HuH-7.5 (cell line): ENCODE results near the gene ARHGEF12.

ENCODE experiments used
- DNase-seq: peaks from one replicate; pipeline ENCODE4 v3.0.0; 2011; ENCODE audit warnings: low spot score

Gene ARHGEF12

DNA sequence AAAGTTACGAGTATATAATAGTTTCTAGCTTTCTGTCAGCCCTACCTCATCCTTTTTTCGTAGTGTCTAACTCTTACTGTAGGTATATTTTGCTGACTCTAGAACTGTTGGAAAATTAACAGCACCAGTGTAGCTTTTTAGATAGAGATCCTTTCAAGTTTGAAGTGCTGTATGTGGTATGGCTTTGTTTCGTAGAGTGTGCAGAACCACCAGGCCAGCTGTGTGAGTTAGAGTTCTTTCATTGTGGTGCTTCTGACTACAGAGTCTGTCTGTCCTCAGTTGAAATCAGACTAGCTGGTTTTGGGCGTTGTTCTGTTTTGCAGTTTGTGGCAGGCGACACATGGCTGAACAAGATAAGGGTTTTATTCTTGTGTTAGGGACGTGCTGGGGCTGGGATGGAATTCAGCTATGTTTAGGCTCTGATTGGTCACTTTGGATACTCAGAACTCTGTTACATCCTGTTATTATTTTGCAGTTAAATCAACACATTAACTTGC lies 3.2 kb downstream of the ARHGEF12 start:
- DNase-seq: no peak

DNA sequence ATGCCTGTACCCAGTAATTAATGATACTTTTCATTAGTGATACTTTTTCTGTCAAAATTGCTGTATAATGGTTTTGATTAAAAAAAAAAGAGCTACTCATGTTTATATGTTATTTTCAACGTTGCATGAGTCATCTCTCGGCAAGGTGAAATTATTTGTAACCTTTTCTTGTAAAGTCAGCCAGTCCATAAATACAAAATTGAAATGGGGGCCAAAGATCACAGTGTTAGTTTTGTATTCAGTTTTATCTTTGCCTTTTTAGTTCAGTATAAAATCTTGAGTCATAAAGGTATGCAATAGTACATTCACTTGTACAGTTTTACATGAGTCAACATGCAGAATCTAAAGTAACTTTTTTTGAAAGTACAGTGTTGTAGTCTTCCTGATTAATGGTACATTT lies 4.3 kb downstream of the ARHGEF12 start:
- no peak for DNase-seq

DNA sequence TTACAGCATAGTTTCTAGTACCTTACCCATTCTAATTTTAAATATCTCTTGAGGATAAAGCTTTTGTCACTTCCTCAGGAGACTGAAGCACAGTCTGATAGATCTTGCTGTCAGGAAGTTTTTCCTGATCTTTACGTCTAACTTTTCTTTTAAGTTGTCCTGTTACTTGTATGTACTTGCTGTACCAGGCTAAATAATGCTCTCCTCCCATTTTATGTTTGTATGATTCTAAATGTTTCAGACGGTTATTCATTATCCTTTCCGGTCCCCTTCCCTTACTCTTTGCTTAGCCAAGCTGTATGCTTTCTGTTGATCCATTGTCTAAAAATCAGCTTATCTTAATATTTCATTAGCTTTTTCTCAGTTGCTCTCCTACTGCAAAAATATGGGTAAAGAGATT lies 6.0 kb downstream of the ARHGEF12 start:
- DNase-seq: no peak

DNA sequence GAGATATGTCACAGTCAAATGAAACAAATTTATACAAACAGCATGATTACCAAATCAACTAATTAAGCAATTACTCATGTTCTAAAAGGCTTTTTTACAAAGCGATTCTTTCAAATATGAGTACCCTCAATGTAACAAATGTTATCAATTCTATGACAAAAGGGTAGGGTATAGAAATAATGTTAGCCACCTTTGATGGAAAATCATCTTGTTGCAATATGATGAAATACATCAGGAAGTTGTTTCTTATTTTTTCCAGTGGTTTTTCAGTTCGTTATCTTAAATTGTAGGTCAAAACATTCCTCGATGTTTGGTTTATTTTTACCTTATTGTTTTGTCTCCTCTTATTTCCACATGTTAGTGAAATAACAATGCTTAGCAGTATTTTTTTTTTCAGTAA lies 6.5 kb downstream of the ARHGEF12 start:
- no peak for DNase-seq

DNA sequence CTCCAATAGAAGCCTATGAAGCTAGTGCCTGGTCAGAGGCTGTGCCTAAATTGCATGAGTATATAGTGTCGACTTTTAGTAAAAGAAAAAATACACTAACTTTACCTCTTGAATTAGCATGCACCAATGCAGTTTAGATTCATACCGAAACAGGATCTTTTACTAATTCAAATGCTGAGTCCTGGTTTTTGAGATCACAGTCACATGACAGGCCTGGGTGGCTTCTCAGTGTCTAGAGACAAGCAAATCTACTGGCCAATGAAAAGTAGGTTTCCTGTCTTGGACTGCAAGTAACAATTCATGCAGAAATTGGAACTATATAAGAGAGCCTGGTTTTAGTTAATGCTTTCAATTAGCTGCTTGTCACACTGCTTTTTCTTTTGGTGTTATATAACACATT lies 7.2 kb downstream of the ARHGEF12 start:
- DNase-seq: no peak

DNA sequence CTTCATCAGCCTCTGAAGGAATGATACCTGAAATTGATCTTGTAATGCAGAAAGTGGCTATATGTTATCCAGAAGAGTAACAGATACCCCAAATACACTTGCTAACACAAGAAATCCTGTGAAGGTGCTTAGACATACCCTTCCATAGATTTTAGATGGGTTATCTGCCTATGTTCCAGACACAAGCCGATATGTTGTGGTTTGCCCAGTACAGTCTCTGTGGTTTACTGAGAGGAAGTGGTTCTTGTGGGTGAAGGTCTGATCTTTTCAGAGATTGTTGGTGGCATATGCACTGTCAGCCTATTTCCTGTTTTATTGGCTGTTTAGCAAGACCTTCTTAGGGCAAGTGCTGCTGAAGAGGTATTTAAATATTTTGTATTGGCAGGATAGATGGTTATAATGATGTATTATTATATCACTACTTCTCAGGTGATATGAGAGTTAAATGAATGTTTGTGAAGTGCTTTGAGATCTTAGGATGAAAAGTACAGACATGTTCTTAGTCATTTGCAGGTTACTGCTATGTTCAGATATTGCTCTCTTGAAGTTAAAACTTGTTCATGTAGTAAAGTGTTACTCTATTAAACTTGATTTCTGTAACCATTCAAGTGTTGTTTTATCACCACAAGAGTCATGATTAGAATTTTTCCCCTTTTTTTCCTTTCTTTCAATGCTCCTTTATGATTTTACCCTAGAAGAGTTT lies 8.2 kb downstream of the ARHGEF12 start:
- DNase-seq: no peak

DNA sequence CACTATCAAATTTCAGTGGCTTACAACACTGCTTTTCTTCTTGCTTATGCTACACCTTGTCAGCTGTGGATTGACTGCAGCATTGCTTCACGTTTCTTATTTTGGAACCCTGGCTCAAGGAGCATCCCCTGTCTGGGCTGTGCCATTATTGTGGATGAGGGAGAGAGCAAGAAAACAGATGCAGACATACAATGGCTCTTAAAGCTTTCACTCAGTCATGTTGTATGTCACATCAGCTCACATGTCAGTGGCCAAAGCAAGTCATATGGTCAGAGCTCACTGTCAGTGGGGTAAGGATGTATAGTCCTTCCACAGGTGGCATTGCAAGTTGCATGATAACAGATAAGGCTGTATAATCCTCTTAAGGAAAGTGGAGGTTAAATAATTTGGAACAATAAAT lies 10.0 kb downstream of the ARHGEF12 start:
- DNase-seq: no peak

DNA sequence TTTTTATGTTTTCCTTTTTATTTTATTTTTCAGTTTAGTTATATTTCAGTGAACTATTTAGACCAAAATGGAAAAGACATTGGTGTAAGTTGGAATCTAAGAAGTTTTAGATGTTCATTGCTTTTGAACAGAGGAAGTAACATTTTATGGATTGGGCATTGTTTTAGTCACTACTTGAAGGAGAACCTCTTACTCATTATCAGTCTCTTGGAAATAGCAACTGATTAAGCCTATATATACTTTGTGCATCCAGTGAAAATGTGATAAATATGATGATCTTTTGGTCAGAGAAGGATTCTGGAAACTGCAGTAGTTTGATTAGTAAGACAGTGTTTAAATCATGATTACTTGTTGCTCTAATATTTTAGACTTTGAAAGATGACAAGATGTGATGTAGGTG lies 14.4 kb downstream of the ARHGEF12 start:
- DNase-seq: no peak

DNA sequence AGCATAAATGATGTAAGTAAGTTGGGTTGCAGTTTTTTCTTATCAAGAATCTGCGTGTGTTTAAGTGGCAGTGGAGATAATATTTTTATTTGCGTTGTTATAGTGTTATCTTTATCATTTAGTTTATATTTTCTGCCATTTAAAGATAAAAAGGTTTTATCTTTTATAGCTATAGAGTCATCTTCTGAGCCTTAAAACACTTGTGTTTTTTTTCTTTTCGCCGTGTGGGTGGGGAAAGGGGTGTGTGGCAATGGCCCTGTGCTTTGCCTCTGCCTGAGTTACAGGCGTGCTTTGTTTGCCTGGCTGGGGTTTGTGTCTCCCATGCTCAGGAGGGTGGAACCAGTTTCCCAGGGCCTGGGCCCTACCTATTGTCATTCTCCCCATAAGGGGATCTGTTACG lies 16.2 kb downstream of the ARHGEF12 start:
- DNase-seq: no peak

DNA sequence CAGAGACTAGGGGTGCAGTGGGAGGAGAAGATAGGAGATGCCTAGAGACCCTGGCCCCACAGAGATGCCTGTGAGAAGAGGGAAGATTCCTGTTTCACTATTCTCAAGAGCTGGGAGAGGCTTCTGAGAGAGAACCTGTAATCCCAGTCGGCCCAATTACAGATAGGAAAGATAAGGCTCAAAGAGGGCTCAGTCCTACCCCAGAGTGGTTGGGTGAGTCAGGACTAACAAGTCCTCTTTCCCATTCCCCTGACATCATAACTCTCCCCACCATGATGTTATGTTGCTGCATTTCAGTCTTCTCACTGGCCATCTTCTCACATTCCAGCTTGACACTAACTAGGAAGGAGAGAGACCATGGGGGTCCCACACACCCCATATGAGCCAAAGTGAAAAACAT lies 17.9 kb downstream of the ARHGEF12 start:
- no peak for DNase-seq

DNA sequence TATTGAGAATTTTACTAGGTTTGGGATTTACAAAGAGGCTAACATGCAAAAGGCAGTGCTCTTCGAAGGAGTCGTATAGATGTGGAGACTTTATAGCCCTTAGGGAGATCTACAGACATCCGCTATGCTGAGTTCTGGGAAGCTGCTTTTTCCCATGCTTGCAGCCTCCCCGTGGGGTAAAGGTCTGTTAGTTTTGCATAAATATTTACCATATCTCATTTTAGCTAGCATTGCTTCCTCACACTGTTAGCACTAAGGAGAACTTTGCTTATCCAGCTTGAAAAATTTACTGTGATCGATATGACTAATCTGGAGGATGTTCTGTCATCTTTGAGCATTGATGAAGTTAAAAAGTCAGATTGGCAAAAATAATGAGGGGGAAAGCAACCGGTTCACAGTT lies 18.6 kb downstream of the ARHGEF12 start:
- no peak for DNase-seq

DNA sequence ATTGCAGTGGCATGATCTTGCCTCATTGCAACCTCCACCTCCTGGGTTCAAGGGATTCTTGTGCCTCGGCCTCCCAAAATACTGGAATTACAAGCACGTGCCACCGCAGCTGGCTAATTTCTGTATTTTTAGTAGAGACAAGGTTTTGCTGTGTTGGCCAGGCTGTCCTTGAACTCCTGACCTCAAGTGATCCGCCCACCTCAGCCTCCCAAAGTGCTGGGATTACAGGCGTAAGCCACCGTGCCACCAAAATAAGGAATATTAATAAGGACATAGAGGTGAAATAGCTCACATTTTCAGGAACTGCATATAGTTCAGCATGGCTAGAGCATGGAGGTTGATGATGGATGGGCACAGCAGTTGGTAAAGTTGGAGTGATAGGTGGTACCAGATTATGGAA lies 21.4 kb downstream of the ARHGEF12 start:
- DNase-seq: no peak

DNA sequence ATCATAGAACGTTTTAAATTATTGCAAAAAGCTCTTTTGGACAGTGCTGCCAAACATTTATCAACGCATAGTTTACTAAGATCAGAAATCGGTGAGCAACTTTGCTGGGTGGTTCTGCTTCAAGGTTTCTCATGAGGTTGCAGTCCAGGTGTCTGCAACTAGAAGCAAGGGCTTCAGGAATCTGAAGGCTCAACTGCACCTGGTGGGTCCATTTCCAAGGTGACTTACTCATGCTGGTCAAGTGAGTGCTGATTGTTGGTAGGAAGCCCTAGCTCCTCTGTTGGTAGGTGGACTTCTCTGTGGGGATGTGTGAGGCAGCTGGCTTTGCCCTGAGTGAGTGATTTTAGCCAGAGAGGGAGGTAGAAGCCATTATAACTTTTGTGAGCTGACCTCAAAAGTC lies 22.5 kb downstream of the ARHGEF12 start:
- no peak for DNase-seq

DNA sequence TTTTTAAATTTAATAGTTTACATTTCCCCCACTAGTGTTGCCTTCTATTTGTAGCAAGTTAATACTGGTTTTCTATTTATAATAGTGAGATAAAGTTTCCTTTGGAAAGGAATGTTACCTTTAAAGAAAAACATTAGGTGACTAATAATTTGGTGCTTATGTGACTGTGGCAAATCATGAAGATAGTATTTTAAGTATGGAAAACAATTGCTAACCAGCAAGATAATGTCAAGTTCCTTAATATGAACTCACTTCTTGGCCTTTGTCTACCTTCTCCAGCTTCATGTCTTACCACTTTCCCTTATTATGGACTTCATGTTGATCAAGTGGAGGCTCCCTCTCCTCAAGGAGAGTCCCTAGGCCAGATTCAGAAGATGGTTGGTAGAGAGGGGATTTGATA lies 27.2 kb downstream of the ARHGEF12 start:
- DNase-seq: no peak

DNA sequence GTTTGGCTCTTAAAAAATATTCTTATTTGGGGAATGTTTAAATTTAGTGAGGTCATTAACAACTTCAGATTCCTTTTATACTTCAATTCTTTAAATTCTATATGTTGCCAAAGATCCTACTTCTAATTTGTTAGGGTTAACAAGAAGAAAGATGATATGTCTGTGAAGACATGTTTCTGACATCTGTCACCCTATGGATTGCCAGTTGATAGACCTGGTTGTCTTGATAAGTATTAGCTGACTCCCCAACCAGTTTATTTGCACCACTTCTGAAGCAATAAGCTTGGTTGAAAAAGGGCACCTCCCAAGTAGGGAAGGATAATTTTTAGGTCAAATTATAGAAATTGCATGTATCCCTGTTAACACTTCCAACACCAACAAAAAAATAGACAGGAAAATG lies 29.3 kb downstream of the ARHGEF12 start:
- no peak for DNase-seq

DNA sequence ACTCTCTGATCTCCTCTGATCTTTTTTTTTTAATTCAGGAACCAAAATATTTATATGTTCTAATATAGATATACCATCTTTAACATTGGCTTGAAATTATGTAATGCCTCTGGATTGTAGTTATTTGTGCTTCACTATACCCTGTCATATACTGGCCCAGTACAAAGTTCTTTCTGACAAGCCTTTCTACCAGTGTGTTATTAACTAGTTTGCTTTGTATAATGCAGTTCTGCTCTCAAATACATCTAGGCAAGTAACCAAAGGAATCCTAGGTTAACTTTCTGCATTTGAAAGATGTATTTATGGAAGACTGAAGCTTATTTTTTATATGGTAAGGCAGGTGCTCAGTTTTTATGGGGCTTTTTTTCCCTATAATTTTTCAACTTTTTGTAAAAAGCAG lies 36.1 kb downstream of the ARHGEF12 start:
- DNase-seq: peak; percentile 6

DNA sequence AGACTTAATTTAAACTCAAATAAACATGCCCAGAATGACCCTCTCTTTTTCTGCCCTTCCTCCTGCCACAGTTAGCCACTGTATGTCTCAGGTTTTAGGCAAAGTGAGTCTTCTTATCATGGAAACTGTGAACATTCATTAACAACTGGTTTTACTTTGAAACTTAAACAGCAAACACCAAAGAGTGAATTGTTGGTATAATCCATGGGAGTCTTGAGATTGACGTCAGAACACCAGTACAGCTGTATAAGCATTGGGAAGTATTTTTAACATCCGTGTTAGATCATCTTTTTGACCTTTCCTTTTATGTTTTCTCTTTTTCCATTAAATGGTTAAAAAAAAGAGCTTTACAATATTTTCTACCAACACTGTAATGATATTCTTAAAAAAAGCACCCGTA lies 38.9 kb downstream of the ARHGEF12 start:
- no peak for DNase-seq

DNA sequence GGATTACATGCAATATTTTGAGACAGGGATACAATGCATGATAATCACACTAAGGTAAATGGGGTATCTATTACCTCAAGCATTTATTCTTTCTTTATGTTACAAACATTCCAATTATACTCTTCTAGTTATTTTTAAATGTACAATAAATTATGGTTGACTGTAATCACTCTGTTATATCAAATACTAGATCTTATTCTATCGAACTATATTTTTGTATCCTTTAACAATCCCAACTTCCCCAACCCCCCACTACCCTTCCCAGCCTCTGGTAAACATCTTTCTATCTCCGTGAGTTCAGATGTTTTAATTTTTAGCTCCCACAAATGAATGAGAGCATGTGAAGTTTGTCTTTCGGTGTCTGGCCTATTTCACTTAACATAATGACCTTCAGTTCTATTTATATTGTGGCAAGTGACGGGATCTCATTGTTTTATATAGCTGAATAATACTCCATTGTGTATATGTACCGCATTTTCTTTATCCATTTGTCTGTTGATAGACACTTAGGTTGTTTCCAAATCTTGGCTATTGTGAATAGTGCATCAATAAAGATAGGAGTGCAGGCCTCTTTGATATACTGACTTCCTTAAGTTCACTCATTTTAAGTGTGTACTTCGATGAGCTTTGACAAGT lies 40.5 kb downstream of the ARHGEF12 start:
- no peak for DNase-seq

DNA sequence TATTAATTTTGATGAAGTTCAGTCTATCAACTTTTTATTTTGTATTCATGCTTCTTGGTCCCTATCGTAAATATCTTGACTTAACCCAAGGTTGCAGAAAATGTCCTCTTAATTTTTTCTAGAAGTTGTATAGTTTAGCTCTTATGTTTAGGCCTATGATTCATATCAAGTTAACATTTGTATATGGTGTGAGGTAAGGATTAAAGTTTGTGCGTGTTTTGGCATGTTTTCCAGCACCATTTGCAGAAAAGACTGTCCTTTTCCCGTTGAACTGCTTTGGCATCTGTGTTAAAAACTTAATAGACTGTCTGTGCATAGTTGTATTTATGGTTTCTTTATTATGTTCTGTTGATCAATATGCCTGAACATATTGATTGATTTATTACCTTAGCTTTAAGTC lies 42.3 kb downstream of the ARHGEF12 start:
- DNase-seq: no peak

DNA sequence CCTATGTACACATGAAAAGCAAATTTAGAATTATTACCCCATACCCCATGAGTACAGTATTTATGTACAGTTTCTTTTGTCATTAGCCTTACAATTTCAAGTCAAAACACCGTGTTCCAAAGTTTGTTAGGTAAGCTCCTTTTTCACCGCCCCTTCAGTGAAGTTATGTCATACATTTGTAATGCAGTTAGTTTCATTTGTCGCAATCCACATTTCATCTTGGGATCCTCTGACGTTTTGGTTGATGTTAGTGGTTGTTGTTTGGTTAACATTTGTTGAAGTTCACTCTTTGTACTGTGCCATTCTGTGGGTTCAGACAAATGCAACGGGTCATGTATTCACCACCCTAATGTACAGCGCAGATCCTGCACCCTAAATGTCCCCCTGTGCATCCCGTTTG lies 45.2 kb downstream of the ARHGEF12 start:
- no peak for DNase-seq

DNA sequence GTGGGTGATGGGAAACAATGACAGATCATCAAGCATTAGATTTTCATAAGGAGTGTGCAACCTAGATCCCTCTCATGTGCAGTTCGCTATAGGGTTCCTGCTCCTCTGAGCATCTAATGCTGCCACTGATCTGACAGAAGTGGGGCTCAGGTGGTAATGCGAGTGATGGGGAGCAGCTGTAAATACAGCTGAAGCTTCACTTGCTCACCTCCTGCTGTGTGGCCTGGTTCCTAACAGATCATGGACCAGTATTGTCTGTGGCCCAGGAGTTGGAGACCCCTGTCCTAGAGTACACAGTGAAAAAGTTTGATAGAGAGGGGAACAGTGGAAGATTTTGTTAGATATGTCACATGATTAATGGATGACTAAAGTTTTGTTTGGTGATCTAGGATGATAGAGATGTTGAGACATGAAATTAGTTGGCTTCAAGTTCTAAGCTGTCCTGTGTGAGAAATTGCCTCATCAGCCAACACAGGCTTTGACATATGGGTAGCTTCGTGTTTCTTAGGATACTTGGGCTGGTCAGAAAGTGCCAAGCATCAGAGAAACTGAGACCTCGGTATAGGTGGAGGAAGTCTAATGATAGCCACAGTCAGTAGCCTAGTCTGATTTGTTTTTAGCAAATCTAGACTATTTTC lies 47.4 kb downstream of the ARHGEF12 start:
- no peak for DNase-seq

DNA sequence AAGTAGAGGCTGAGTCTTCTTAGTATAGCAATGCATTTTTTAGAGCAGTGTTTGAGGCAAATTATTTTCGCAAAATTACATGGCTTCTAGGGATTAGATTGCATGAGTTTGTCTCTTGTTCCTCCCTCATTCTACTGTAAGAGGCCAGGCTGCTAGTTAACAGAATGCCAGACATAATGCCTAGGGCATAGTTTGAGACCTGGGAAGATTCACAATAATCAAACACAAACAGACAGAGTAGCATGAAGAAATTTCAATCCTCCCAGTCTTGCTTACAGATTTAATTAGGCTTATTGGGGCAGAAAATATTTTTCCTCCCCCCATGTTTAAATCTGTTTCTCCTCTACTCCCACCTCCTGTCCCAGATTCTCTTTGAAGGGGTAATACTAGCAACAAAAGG lies 48.3 kb downstream of the ARHGEF12 start:
- DNase-seq: no peak

DNA sequence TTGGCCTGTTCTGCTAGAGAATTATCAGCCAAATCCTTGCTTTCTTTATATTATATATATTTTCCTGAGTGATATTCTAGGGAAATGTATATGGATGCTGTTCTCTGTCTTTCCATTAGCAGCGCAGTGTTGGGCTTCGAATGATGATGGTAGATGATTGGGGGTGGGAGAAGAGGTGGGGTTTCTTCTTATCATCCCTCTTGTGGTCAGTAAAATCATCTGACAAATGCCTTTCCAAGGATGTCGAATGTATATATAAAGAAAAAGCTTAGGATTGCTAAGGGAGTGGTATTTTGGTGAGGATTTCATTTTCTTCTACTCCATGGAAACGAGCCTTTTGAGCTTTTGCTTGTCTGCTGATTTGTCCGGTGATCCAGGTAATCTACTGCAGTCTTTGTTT lies 48.9 kb downstream of the ARHGEF12 start:
- DNase-seq: no peak

DNA sequence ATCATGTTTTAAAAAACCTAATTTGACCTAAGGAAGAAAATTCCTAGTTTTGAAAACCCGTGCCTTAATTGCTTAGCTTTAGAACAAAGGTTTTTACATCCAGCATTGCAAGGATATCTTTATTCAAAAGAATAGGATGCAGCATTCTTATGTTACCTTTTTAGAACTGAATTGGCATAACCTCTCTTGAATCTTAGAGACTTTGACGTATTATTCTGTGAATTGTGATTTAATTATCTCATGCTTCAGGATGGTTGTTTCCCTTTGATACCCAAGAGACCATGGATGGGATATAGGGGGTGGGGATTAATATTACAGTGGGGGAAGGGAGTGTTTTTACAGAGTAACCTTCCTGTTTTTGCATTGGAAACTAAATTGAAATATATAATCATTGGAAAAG lies 49.4 kb downstream of the ARHGEF12 start:
- DNase-seq: no peak
